Cardiac muscle cell (in vitro differentiated cells and primary cell): ENCODE data around the gene TRIM66. TPM values are rescaled to one million over a fixed set of nuclear protein-coding genes. Genes with fewer than 3 reads are reported as not detected.

Experiments used
- DNase-seq, 2 donors: peaks; one replicate each; pipeline versions ENCODE4 v3.0.0 to v3.0.0-alpha.2; 2010 to 2017; ENCODE audit warnings: low read depth in 1 of 2, low spot score in 1 of 2
- H3K27ac ChIP-seq: fragments of 200-600 bp; sonication (generic); 2 replicates; pipeline ENCODE4 v1.5.1; 2016
- H3K27me3 ChIP-seq: fragments of 200-600 bp; sonication (generic); 2 replicates; pipeline ENCODE4 v1.6.0; 2016; ENCODE audit warnings: control low read depth
- H3K36me3 ChIP-seq: fragments of 200-600 bp; sonication (generic); 2 replicates; pipeline ENCODE4 v1.5.1; 2016; ENCODE audit warnings: control low read depth
- H3K4me1 ChIP-seq: fragments of 200-600 bp; sonication (generic); 2 replicates; pipeline ENCODE4 v1.8.1; 2017; ENCODE audit warnings: low read depth, mild to moderate bottlenecking, mixed run types
- H3K4me3 ChIP-seq: fragments of 200-600 bp; sonication (generic); 2 replicates; pipeline ENCODE4 v1.5.1; 2016; ENCODE audit warnings: mild to moderate bottlenecking
- H3K9me3 ChIP-seq: fragments of 200-600 bp; sonication (generic); 2 replicates; pipeline ENCODE4 v1.5.1; 2017; ENCODE audit warnings: low read depth, mild to moderate bottlenecking, control low read depth
- polyA plus RNA-seq: library from polyadenylated mRNA; unstranded; fragments of >200 nt; fragmentation: Nextera tagmentation; extraction: Ambion mirVana; gene quantifications from 2 replicates; pipeline ENCODE4 v1.2.1, GENCODE V29; 2016
- total RNA-seq: library from RNA; depleted of rRNA; stranded (reverse); fragments of >200 nt; gene quantifications from 2 replicates; pipeline ENCODE4 v1.2.3, GENCODE V29; 2016
- TF ChIP-seq, protein P1 (sequence below): IDR thresholded peaks from 2 replicates; pipeline ENCODE4 v1.5.1; 2012; ENCODE audit warnings: low read depth, mild to moderate bottlenecking, low read length

TRIM66 gene
- total and polyA plus RNA-seq, 2 experiments from 2014 or later, result 3.9 to 10.9 TPM

DNA sequence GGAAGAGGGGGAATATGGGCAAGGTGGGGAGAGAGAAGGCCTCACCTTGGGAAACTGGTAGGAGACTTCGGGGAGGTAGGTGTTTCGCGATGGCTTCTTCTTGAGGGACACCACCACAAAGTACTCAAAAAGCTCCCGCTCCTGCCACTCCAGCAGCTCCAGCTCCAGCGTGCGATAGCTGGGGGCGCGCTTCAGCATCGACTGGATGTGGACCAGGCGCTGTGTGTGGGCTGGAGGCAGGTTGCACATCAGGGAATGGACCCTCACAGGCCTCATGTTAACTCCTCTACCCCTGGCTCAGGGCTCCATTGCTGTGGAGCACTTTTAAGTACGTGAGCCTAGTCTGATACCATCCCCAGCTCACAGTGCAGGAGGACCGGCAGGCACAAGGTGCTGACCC, 30.0 kb upstream of the TRIM66 start:
- TF ChIP-seq, protein P1, sequence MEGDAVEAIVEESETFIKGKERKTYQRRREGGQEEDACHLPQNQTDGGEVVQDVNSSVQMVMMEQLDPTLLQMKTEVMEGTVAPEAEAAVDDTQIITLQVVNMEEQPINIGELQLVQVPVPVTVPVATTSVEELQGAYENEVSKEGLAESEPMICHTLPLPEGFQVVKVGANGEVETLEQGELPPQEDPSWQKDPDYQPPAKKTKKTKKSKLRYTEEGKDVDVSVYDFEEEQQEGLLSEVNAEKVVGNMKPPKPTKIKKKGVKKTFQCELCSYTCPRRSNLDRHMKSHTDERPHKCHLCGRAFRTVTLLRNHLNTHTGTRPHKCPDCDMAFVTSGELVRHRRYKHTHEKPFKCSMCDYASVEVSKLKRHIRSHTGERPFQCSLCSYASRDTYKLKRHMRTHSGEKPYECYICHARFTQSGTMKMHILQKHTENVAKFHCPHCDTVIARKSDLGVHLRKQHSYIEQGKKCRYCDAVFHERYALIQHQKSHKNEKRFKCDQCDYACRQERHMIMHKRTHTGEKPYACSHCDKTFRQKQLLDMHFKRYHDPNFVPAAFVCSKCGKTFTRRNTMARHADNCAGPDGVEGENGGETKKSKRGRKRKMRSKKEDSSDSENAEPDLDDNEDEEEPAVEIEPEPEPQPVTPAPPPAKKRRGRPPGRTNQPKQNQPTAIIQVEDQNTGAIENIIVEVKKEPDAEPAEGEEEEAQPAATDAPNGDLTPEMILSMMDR, result no peak
- DNase-seq, result no peak
- no peaks in the 10 kb centered on the region for H3K4me1 ChIP-seq
- peaks cover 10% of the 10 kb centered on the region for H3K36me3 ChIP-seq
- no peaks in the 10 kb centered on the region for H3K9me3 ChIP-seq
- no peak overlapping the region for H3K27ac ChIP-seq
- H3K4me3 ChIP-seq, result no peak overlapping the region
- no peaks in the 10 kb centered on the region for H3K27me3 ChIP-seq

GRCh38 chr11:8711895-8712442, 29.5 kb upstream of the TRIM66 start:
- Histone ChIP-seq H3K36me3 (peaks cover 8% of the 10 kb centered on the region), H3K9me3 (no peaks in the 10 kb centered on the region), H3K4me1 (no peaks in the 10 kb centered on the region), H3K27ac (no peak overlapping the region), H3K27me3 (no peaks in the 10 kb centered on the region), H3K4me3 (no peak overlapping the region)
- TF ChIP-seq, protein P1, result no peak
- DNase-seq, result no peak

GRCh38 chr11:8709777-8710176, 27.3 kb upstream of the TRIM66 start:
- Histone ChIP-seq H3K4me3 (no peak overlapping the region), H3K4me1 (no peaks in the 10 kb centered on the region), H3K9me3 (no peaks in the 10 kb centered on the region), H3K27ac (peak overlapping the region; percentile 10), H3K27me3 (no peaks in the 10 kb centered on the region), H3K36me3 (no peaks in the 10 kb centered on the region)
- no peak for DNase-seq
- TF ChIP-seq, protein P1, result no peak

DNA sequence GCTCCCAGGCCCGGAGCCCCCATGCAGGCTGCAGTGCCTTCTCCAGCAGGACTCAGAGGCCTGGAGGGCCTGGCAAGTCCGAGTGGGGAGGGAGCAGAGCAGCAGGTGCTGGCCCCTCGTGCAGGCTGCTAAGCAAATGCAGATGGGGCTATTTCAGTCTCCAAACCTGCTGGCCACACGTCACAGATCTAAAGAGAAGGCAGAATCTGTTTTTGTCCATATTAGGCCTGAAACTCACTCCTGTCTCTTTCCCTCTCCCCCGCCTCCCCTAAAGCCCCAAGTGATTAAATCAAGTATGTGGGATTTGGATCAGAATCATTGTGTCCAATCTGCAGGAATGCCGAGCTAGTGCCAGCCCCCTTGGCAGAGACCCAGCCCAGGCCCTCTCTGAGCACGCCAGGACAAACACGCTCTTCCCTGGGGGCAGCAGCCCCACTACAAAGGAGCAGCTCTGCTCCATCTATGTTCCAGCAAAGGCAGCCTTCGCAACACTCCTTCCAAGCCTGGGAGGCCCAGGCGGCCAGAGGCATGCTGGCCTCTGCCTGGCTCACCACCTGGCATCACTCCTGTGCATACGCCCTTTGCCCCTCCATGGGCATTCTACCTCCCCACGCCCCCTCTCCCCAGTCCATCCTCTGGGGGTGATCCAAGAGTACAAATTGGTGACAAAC, 26.7 kb upstream of the TRIM66 start:
- no peaks in the 10 kb centered on the region for H3K9me3 ChIP-seq
- TF ChIP-seq, protein P1, result no peak
- peak in 1 of 2 donors; percentile 96 for DNase-seq
- H3K4me1 ChIP-seq, result no peaks in the 10 kb centered on the region
- H3K27ac ChIP-seq, result peak overlapping the region; percentile 62
- H3K4me3 ChIP-seq, result no peak overlapping the region
- no peaks in the 10 kb centered on the region for H3K36me3 ChIP-seq
- H3K27me3 ChIP-seq, result no peaks in the 10 kb centered on the region

- Histone ChIP-seq H3K27ac (no peak overlapping the region), H3K9me3 (no peaks in the 10 kb centered on the region), H3K27me3 (no peaks in the 10 kb centered on the region), H3K36me3 (no peaks in the 10 kb centered on the region), H3K4me3 (no peak overlapping the region), H3K4me1 (no peaks in the 10 kb centered on the region)
- no peak for DNase-seq
- TF ChIP-seq, protein P1, result no peak
Observed at GRCh38 chr11:8707541-8708191, 25.2 kb upstream of the TRIM66 start.
